Measurements from ENCODE around the gene DNAI1. TPM values are rescaled to one million over a fixed set of nuclear protein-coding genes. Genes with fewer than 3 reads are reported as not detected.

The DNAI1 gene
- total and polyA plus RNA-seq, 2 of the 13 experiments (the other 11 are each of a cell fraction or from before 2014, with no cell fraction given) = not detected

DNA sequence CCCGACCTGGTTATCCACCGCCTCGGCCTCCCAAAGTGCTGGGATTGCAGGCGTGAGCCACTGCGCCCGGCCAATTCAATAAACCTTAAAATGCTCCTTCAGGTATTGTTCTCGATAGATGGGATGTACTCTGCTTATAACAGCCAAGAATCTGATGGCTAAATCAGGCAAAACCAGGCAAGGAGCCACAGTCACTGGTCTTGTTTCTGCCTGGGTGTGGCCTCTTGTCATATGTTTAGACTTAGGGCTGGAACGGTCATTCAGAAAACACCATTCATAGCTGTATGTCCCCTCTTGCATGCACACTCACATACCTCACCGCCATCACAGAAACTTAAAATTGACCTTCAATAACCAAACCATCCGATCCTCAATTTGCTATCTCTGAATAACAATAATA lies 8.0 kb upstream of the DNAI1 start (continued):
- TF ChIP-seq CCAR2 (optimal IDR thresholded peaks at IDR 0.05; ENCODE audit: low read depth, low read length) (no peak), FOXK1 (CRISPR knock-in tag; IDR thresholded peaks at IDR 0.05; ENCODE audit: borderline replicate concordance, low read depth) (no peak), ZNF556 (CRISPR knock-in tag; IDR thresholded peaks at IDR 0.05; ENCODE audit: borderline replicate concordance) (no peak), ZNF619 (CRISPR knock-in tag; IDR thresholded peaks at IDR 0.05) (no peak), JUNB (CRISPR knock-in tag; IDR thresholded peaks at IDR 0.05; ENCODE audit: borderline replicate concordance) (no peak), ZNF282 (IDR thresholded peaks at IDR 0.05; ENCODE audit: partially characterized antibody) (no peak), RFXAP (CRISPR knock-in tag; IDR thresholded peaks at IDR 0.05; ENCODE audit: borderline replicate concordance) (no peak)

DNA sequence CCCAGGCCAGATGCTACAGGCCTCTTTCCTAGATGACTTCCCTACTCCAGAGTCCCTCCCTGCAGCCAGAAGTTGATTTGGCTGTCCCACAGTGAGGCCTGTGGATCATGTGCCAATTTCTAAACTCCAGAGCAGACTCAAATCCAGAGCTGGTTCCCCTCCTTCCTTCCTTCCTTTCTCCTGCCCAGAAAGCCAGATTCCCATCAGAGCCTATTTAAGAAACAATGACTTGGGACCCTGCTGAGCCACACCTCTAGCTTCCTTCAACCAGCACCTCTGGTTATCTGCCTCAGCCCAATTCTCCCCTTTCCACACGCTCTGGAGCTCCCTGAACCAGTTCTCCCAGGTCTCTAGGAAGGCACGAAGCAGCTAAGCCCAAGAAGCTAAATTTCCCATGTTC lies 7.5 kb upstream of the DNAI1 start:
- POLR2A ChIA-PET = no interaction called here
- in situ Hi-C loops (cut with HindIII; ENCODE audit: extremely low pct_ligation_motif_present, low pct_unique_long_range_greater_than_20kb) (no loop called here), intact Hi-C loops (cut with micrococcal nuclease; ENCODE audit: unreplicated experiment) (no loop called here)
- Histone ChIP-seq H3K9me3 (ENCODE audit: low read length) (no peaks in the 10 kb centered on the region), H4K20me1 (ENCODE audit: insufficient read depth, low read length) (0 out of 2 replicates have a peak, but pooled peaks cover 2% of the 10 kb centered on the region), H3K4me3 (replicated peaks in 1 of 3; ENCODE audit: insufficient read depth in 1 of 3, low read depth in 2 of 3, low read length in 3 of 3) (no peak overlapping the region), H3K4me1 (ENCODE audit: insufficient read depth, low read length) (no peaks in the 10 kb centered on the region), H3K27me3 (ENCODE audit: control insufficient read depth in 1 of 2, insufficient read depth in 2 of 2, low read length in 2 of 2) (no peaks in the 10 kb centered on the region), H3K9ac (ENCODE audit: insufficient read depth, low read depth, low read length) (no peak overlapping the region), H3K4me2 (ENCODE audit: low read depth, low read length) (no peak overlapping the region), H3K79me2 (ENCODE audit: insufficient read depth, low read length) (peaks cover 2% of the 10 kb centered on the region), H2AFZ (ENCODE audit: low read length) (no peak overlapping the region), H3K27ac (ENCODE audit: extremely low read length, insufficient read depth, low read length) (no peak overlapping the region), H3K36me3 (replicated peaks in 1 of 2; ENCODE audit: control insufficient read depth in 1 of 2, insufficient read depth in 2 of 2, low read length in 2 of 2) (no peaks in the 10 kb centered on the region)
- no peak for FAIRE-seq
- no TSS peak for BruUV-seq (replicated peaks)
- no peak for DNase-seq (ENCODE audit: low spot score)
- ATAC-seq = no peak
- 79% methylated on average over 2 of the region's 2 CpGs for WGBS (ENCODE audit: low lambda C conversion rate)
- CTCF ChIA-PET (ENCODE audit: low intra/inter-chr PET ratio, low total read pairs) = no interaction called here
- no peak for TF ChIP-seq KDM4B (CRISPR knock-in tag; IDR thresholded peaks at IDR 0.05)
- no peak for TF ChIP-seq ETV6 (CRISPR knock-in tag; conservative IDR thresholded peaks at IDR 0.05)
- no peak for TF ChIP-seq GFI1 (CRISPR knock-in tag; IDR thresholded peaks at IDR 0.05; ENCODE audit: borderline replicate concordance)
- TF ChIP-seq, protein P1, sequence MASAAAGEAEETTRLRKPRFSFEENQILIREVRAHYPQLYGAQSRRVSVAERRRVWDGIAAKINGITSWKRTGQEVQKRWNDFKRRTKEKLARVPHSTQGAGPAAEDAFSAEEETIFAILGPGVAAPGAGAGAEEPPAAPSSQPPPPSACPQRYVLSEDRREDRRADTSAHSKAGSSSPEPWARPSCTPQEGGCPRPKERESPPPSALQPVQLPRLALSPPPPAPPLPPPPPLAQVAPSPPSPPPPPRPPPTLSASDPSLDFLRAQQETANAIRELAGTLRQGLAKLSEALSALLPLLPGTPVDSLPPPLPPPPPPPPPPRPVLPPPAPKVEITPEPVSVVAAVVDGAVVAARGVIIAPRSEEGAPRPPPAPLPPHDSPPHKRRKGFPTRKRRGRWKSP (CRISPR knock-in tag; IDR thresholded peaks at IDR 0.05) = no peak
- no peak for TF ChIP-seq NFYC (CRISPR knock-in tag; IDR thresholded peaks at IDR 0.05)
- TF ChIP-seq PHF5A (CRISPR knock-in tag; IDR thresholded peaks at IDR 0.05; ENCODE audit: low read depth, unreplicated experiment) = no peak
- no peak for TF ChIP-seq HNRNPUL1 (IDR thresholded peaks at IDR 0.05; ENCODE audit: low read depth, low read length)
- no peak for TF ChIP-seq ZNF430 (CRISPR knock-in tag; IDR thresholded peaks at IDR 0.05)
- TF ChIP-seq ZNF20 (CRISPR knock-in tag; IDR thresholded peaks at IDR 0.05) = no peak
- TF ChIP-seq PPARG (CRISPR knock-in tag; conservative IDR thresholded peaks at IDR 0.05) = no peak
- TF ChIP-seq, protein P2, sequence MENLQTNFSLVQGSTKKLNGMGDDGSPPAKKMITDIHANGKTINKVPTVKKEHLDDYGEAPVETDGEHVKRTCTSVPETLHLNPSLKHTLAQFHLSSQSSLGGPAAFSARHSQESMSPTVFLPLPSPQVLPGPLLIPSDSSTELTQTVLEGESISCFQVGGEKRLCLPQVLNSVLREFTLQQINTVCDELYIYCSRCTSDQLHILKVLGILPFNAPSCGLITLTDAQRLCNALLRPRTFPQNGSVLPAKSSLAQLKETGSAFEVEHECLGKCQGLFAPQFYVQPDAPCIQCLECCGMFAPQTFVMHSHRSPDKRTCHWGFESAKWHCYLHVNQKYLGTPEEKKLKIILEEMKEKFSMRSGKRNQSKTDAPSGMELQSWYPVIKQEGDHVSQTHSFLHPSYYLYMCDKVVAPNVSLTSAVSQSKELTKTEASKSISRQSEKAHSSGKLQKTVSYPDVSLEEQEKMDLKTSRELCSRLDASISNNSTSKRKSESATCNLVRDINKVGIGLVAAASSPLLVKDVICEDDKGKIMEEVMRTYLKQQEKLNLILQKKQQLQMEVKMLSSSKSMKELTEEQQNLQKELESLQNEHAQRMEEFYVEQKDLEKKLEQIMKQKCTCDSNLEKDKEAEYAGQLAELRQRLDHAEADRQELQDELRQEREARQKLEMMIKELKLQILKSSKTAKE (CRISPR knock-in tag; IDR thresholded peaks at IDR 0.05; ENCODE audit: borderline replicate concordance) = no peak
- TF ChIP-seq SATB2 (CRISPR knock-in tag; IDR thresholded peaks at IDR 0.05) = no peak

All from HepG2 (cell line).